Type B pancreatic cell (in vitro differentiated cells): Measurements from ENCODE around the gene REEP1. TPM values are rescaled to one million over a fixed set of nuclear protein-coding genes. Genes with fewer than 3 reads are reported as not detected.

Source experiments
- DNase-seq: peaks from one replicate; pipeline ENCODE4 v3.0.0; 2021; ENCODE audit warnings: mixed read lengths; ENCODE audit not compliant: unreplicated experiment; ENCODE audit errors: extremely low spot score
- H3K27ac Mint-ChIP-seq: 2 replicates; pipeline ENCODE4 v1.8.0; 2021; ENCODE audit warnings: mild to moderate bottlenecking, mixed read lengths
- H3K27me3 Mint-ChIP-seq: 2 replicates; pipeline ENCODE4 v1.8.0; 2021; ENCODE audit warnings: mixed read lengths
- H3K36me3 Mint-ChIP-seq: 2 replicates; pipeline ENCODE4 v1.8.0; 2021; ENCODE audit warnings: mixed read lengths
- H3K4me1 Mint-ChIP-seq: one replicate; pipeline ENCODE4 v1.8.0; 2021; ENCODE audit warnings: mixed read lengths; ENCODE audit not compliant: unreplicated experiment
- H3K4me3 Mint-ChIP-seq: 2 replicates; pipeline ENCODE4 v1.8.0; 2021; ENCODE audit warnings: mild to moderate bottlenecking, mixed read lengths
- H3K9me3 Mint-ChIP-seq: 2 replicates; pipeline ENCODE4 v1.8.0; 2021; ENCODE audit warnings: mixed read lengths
- total RNA-seq: library from RNA; stranded (reverse); gene quantifications from 2 replicates; pipeline ENCODE4 v1.2.1, GENCODE V29; 2021; ENCODE audit warnings: low replicate concordance
- TF ChIP-seq, protein P1 (sequence below): fragments of 200-600 bp; sonication (generic); conservative IDR thresholded peaks from 2 replicates; pipeline ENCODE4 v1.5.0; 2021; ENCODE audit warnings: antibody characterized with exemption, mild to moderate bottlenecking

REEP1 gene
- total RNA-seq, 1 donor from 2014 or later: 6.4 TPM

DNA sequence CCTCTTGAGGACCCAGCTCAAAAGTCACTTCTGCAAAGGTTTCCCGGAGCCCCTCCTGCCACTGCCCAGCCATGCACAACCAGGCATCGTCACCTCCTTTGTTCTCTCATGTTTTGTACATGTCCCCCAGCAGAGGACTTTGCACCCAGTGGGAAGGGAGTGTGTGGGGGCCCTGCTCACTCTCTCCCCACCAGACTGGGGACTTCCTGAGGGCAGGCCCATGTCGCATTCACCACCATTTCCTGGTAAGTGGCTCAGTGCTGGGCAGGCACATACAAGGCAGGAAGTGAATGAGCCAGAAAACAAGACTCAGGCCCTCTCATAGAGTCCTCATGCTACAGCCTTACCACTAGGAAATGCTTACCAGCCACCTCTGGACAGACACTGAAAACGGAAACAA is 119.3 kb downstream of the REEP1 start:
- H3K4me3 Mint-ChIP-seq: no peak overlapping the region
- no peaks in the 10 kb centered on the region for H3K36me3 Mint-ChIP-seq
- peaks cover 20% of the 10 kb centered on the region for H3K4me1 Mint-ChIP-seq

DNA sequence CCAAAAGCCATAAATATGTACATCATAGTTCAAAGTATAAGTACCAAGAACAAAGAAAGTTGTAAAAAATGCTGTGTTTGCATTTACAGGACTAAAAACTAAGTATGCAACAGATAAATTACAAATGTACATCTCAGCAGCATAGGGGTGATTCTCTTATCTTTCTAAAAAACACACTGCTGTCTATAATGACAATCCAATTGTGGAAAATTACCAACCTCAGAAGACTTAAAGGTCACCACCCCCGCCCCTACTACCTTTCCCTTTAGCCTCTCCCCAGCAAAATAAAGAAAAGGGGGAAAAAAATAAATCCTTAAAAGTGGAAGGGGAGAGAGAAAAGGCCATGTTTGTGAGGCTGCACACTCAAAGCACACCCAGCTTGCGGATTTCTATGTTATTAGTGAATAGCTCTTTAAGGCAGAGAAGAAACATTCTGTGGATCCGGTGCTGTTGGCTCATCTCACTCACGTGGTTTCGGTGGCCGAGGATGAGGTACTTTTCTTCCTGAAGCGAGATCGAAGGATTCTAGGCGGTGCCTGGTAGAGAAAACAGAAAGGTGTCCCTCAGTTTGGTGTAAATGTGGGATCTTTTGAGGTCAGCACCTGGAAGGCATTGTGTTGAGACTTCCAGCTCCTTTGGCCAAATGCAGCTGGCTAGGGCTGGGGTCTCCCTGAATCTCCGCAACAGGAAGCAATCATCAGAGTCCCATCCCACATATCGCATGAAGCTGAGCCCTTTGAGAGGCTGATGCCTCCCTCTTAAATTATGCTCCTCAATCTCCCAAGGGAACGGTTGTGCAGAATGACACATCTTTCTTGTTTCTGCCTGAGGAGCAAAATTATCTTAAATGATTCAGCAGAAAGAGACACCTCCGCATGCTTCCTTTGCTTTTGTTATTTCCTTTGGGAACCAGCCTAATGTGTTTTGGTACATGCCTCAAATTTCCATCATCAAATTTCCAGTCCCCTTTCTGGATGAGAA is 120.6 kb downstream of the REEP1 start:
- DNase-seq: peak; percentile 42
- no peak overlapping the region for H3K4me3 Mint-ChIP-seq
- no peaks in the 10 kb centered on the region for H3K27me3 Mint-ChIP-seq
- peaks cover 7% of the 10 kb centered on the region for H3K36me3 Mint-ChIP-seq
- no peaks in the 10 kb centered on the region for H3K9me3 Mint-ChIP-seq
- TF ChIP-seq, protein P1, sequence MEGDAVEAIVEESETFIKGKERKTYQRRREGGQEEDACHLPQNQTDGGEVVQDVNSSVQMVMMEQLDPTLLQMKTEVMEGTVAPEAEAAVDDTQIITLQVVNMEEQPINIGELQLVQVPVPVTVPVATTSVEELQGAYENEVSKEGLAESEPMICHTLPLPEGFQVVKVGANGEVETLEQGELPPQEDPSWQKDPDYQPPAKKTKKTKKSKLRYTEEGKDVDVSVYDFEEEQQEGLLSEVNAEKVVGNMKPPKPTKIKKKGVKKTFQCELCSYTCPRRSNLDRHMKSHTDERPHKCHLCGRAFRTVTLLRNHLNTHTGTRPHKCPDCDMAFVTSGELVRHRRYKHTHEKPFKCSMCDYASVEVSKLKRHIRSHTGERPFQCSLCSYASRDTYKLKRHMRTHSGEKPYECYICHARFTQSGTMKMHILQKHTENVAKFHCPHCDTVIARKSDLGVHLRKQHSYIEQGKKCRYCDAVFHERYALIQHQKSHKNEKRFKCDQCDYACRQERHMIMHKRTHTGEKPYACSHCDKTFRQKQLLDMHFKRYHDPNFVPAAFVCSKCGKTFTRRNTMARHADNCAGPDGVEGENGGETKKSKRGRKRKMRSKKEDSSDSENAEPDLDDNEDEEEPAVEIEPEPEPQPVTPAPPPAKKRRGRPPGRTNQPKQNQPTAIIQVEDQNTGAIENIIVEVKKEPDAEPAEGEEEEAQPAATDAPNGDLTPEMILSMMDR: no peak
- H3K27ac Mint-ChIP-seq: no peak overlapping the region
- peaks cover 13% of the 10 kb centered on the region for H3K4me1 Mint-ChIP-seq

More for the DNA sequence above, 119.3 kb downstream of the REEP1 start:
- H3K27me3 Mint-ChIP-seq: no peaks in the 10 kb centered on the region
- DNase-seq: no peak
- H3K27ac Mint-ChIP-seq: no peak overlapping the region
- no peaks in the 10 kb centered on the region for H3K9me3 Mint-ChIP-seq
- TF ChIP-seq, protein P1: no peak

GRCh38 chr2:86214503-86214832 is 123.0 kb downstream of the REEP1 start:
- H3K27ac Mint-ChIP-seq: no peak overlapping the region
- no peak for DNase-seq
- no peaks in the 10 kb centered on the region for H3K27me3 Mint-ChIP-seq
- H3K36me3 Mint-ChIP-seq: peaks cover 23% of the 10 kb centered on the region
- peaks cover 13% of the 10 kb centered on the region for H3K4me1 Mint-ChIP-seq
- H3K4me3 Mint-ChIP-seq: no peak overlapping the region
- TF ChIP-seq, protein P1: no peak
- no peaks in the 10 kb centered on the region for H3K9me3 Mint-ChIP-seq

DNA sequence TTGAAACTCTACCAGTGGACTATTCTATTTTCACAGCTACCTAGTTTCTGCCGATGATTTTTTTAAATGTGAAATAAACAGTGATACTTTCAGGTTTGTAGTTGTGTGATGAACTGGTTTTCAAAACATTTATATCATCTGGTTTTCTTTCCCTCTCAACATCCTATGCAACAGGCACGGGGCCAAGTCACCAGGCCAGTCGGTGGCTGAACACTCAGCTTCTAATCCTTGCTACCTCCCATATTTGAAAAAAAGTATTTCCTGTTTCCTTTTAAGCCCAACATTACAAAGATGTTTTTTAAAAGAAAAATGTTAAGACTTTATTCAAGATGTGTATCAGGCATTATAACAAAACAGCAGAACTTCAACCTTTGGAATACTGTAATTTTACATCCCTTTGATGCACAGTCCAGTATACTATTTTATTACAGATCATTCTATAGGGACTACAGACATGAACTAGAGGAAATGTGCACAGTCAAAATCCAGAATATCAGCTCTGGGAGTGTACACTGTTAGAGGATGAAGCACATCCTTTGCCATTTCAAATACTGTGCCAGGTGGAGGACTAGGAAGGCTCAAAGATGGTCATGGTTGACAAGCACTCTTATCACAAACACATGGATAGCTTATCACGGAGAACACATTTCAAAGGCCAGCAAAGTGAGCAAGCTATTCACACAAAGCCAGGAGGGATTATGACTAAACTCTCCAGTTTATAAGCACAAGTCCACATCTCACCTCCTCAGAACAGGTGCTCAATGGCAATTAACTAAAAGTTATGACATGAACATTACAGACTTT is 123.5 kb downstream of the REEP1 start:
- TF ChIP-seq, protein P1: no peak
- H3K9me3 Mint-ChIP-seq: no peaks in the 10 kb centered on the region
- H3K27ac Mint-ChIP-seq: no peak overlapping the region
- H3K36me3 Mint-ChIP-seq: peaks cover 23% of the 10 kb centered on the region
- no peak overlapping the region for H3K4me3 Mint-ChIP-seq
- peak; percentile 16 for DNase-seq
- H3K4me1 Mint-ChIP-seq: peaks cover 13% of the 10 kb centered on the region
- no peaks in the 10 kb centered on the region for H3K27me3 Mint-ChIP-seq

GRCh38 chr2:86213056-86213455 is 124.4 kb downstream of the REEP1 start:
- H3K9me3 Mint-ChIP-seq: no peaks in the 10 kb centered on the region
- no peak for DNase-seq
- peaks cover 13% of the 10 kb centered on the region for H3K4me1 Mint-ChIP-seq
- no peaks in the 10 kb centered on the region for H3K27me3 Mint-ChIP-seq
- H3K27ac Mint-ChIP-seq: no peak overlapping the region
- H3K36me3 Mint-ChIP-seq: peaks cover 23% of the 10 kb centered on the region
- no peak overlapping the region for H3K4me3 Mint-ChIP-seq
- TF ChIP-seq, protein P1: no peak
